ENCODE data around the gene LMX1A. TPM values are rescaled to one million over a fixed set of nuclear protein-coding genes. Genes with fewer than 3 reads are reported as not detected.

LMX1A gene
- total and polyA plus RNA-seq, 2 of the 13 experiments (the other 11 are each of a cell fraction or from before 2014, with no cell fraction given): 0.07 TPM; not detected in 1

- FAIRE-seq (no peak), DNase-seq (ENCODE audit: low spot score) (no peak), ATAC-seq (no peak)
- CTCF ChIA-PET (ENCODE audit: low intra/inter-chr PET ratio, low total read pairs): no interaction called here
- Histone ChIP-seq H2AFZ (ENCODE audit: low read length) (no peak overlapping the region), H3K36me3 (replicated peaks in 1 of 2; ENCODE audit: control insufficient read depth in 1 of 2, insufficient read depth in 2 of 2, low read length in 2 of 2) (no peaks in the 10 kb centered on the region), H3K9me3 (ENCODE audit: low read length) (no peaks in the 10 kb centered on the region), H3K79me2 (ENCODE audit: insufficient read depth, low read length) (no peaks in the 10 kb centered on the region), H3K9ac (ENCODE audit: insufficient read depth, low read depth, low read length) (no peak overlapping the region), H3K4me1 (ENCODE audit: insufficient read depth, low read length) (peaks cover 16% of the 10 kb centered on the region), H3K27me3 (ENCODE audit: control insufficient read depth in 1 of 2, insufficient read depth in 2 of 2, low read length in 2 of 2) (no peaks in the 10 kb centered on the region), H3K4me2 (ENCODE audit: low read depth, low read length) (no peak overlapping the region), H3K4me3 (replicated peaks in 1 of 3; ENCODE audit: insufficient read depth in 1 of 3, low read depth in 2 of 3, low read length in 3 of 3) (no peak overlapping the region), H3K27ac (ENCODE audit: extremely low read length, insufficient read depth, low read length) (no peak overlapping the region), H4K20me1 (ENCODE audit: insufficient read depth, low read length) (no peaks in the 10 kb centered on the region)
- POLR2A ChIA-PET: no interaction called here
- BruUV-seq (replicated peaks): no TSS peak
- WGBS (ENCODE audit: low lambda C conversion rate): 0% methylated on average over 1 of the region's 2 CpGs
- intact Hi-C loops (cut with micrococcal nuclease; ENCODE audit: unreplicated experiment) (no loop called here), in situ Hi-C loops (cut with HindIII; ENCODE audit: extremely low pct_ligation_motif_present, low pct_unique_long_range_greater_than_20kb) (no loop called here)
- TF ChIP-seq ZBTB34 (CRISPR knock-in tag; IDR thresholded peaks at IDR 0.05) (no peak), MTERF4 (CRISPR knock-in tag; IDR thresholded peaks at IDR 0.05) (no peak), ZNF775 (CRISPR knock-in tag; IDR thresholded peaks at IDR 0.05; ENCODE audit: borderline replicate concordance) (no peak), ZNF577 (CRISPR knock-in tag; IDR thresholded peaks at IDR 0.05; ENCODE audit: borderline replicate concordance, low read depth) (no peak), MEIS1 (CRISPR knock-in tag; IDR thresholded peaks at IDR 0.05; ENCODE audit: borderline replicate concordance) (no peak), CBX5 (CRISPR knock-in tag; IDR thresholded peaks at IDR 0.05; ENCODE audit: borderline replicate concordance) (no peak), BHLHE40 (IDR thresholded peaks at IDR 0.05; ENCODE audit: low read length) (no peak), KDM3A (CRISPR knock-in tag; IDR thresholded peaks at IDR 0.05; ENCODE audit: low read depth) (no peak), CREB3 (CRISPR knock-in tag; IDR thresholded peaks at IDR 0.05) (no peak), SIX1 (CRISPR knock-in tag; IDR thresholded peaks at IDR 0.05; ENCODE audit: borderline replicate concordance) (no peak), ATF3 (CRISPR knock-in tag; IDR thresholded peaks at IDR 0.05) (no peak), ATF7 (IDR thresholded peaks at IDR 0.05) (no peak), ATF7 (CRISPR knock-in tag; IDR thresholded peaks at IDR 0.05) (no peak), SP5 (CRISPR knock-in tag; IDR thresholded peaks at IDR 0.05; ENCODE audit: borderline replicate concordance, low read depth) (no peak), ZNF672 (CRISPR knock-in tag; IDR thresholded peaks at IDR 0.05) (no peak), GATA4 (IDR thresholded peaks at IDR 0.05; ENCODE audit: borderline replicate concordance, low read depth) (no peak), TCF12 (IDR thresholded peaks at IDR 0.05) (no peak), TCF12 (CRISPR knock-in tag; IDR thresholded peaks at IDR 0.05) (no peak), LBX2 (CRISPR knock-in tag; IDR thresholded peaks at IDR 0.05; ENCODE audit: borderline replicate concordance) (no peak), HBP1 (CRISPR knock-in tag; IDR thresholded peaks at IDR 0.05; ENCODE audit: low read depth) (no peak), ZKSCAN1 (IDR thresholded peaks at IDR 0.05; ENCODE audit: low read length) (no peak)
These were observed 29.0 kb downstream of the LMX1A start for GRCh38 chr1:165327538-165327937.
